ENCODE measurements around the gene SETD1A.

The SETD1A gene

DNA sequence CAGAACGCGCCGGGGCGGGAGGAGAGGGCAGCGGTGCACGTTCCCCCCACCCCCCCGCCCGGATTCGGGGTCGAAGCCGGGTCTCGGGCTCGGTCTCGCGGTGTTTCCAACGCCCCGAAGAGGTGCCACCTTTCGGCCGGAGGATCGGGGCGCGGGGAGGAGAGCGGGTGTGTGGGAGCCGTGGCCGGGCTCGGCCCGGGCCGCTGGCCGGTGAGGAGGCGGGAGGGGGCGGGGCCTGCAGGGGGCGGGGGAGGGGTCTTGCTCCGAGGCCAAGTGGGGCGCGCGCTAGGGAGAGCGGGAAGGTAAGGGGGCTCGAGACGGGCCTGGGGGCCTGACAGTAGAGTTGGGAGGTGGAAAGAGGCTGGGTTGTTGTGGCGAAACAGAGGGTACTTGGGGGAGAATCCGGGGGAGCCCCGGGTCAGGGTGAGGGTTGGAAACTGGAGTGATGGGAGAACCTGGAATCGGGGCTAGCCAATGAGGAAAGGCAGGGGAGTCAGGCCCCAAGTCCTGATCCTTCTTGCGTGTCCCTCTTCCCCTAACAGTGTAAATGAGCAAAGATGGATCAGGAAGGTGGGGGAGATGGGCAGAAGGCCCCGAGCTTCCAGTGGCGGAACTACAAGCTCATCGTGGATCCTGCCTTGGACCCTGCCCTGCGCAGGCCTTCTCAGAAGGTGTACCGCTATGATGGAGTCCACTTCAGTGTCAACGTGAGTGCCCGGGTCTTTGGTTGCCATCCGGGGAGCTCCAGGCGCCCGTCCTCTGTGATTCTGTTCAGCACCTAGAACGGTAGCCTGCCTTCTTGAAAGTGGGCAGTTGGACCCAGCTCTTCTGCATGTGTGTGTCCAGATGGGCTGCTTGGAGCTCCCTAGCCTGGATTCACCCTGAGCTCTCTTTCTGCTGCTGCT lies 873 bp downstream of the SETD1A start:
- TF ChIP-seq, protein P1, sequence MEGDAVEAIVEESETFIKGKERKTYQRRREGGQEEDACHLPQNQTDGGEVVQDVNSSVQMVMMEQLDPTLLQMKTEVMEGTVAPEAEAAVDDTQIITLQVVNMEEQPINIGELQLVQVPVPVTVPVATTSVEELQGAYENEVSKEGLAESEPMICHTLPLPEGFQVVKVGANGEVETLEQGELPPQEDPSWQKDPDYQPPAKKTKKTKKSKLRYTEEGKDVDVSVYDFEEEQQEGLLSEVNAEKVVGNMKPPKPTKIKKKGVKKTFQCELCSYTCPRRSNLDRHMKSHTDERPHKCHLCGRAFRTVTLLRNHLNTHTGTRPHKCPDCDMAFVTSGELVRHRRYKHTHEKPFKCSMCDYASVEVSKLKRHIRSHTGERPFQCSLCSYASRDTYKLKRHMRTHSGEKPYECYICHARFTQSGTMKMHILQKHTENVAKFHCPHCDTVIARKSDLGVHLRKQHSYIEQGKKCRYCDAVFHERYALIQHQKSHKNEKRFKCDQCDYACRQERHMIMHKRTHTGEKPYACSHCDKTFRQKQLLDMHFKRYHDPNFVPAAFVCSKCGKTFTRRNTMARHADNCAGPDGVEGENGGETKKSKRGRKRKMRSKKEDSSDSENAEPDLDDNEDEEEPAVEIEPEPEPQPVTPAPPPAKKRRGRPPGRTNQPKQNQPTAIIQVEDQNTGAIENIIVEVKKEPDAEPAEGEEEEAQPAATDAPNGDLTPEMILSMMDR (conservative IDR thresholded peaks at IDR 0.05), result no peak
- TF ChIP-seq ZFX (IDR thresholded peaks at IDR 0.05), result no peak
- peak overlapping the region; percentile 97 for H3K27ac ChIP-seq

DNA sequence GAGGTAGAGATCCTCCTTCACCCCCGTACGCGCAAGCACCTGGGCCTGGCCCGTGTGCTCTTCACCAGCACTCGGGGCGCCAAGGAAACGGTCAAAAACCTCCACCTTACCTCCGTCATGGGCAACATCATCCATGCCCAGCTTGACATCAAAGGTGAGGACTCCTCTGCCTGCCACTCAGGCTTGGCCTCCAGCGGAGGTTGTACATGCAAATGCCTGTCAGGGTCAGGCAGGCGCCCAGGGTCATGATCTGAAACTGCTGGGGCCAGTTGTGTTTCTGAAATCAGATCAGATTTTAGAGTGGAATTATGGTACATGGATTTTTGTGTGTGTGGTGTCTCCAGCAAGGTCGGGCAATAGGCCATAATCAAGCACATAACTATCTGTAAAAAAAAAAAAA lies 3.8 kb downstream of the SETD1A start:
- H3K27ac ChIP-seq, result no peak overlapping the region
- TF ChIP-seq, protein P1 (conservative IDR thresholded peaks at IDR 0.05), result no peak
- TF ChIP-seq ZFX (IDR thresholded peaks at IDR 0.05), result no peak

DNA sequence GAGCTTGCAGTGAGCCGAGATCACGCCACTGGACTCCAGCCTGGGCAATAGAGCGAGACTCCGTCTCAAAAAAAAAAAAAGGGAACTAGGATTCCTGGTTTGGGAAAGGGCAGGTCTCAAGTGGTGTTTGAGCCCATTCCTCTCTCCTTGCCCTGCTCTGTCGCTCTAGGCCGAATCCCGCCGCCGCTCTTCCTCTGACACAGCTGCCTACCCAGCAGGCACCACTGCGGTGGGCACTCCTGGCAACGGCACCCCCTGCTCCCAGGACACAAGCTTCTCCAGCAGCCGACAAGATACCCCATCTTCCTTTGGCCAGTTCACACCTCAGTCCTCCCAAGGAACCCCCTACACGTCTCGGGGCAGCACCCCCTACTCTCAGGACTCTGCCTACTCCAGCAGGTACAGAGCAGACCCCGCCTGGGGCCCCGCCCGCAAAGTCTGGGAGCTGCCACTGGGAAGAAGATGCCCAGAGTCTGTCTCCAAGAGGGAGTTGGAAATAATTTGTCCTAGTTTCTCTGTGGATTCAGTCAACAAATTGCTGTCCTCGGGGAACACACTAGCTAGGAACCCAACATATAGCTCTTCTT lies 6.5 kb downstream of the SETD1A start:
- no peak overlapping the region for H3K27ac ChIP-seq
- TF ChIP-seq, protein P1 (conservative IDR thresholded peaks at IDR 0.05), result no peak
- no peak for TF ChIP-seq ZFX (IDR thresholded peaks at IDR 0.05)

DNA sequence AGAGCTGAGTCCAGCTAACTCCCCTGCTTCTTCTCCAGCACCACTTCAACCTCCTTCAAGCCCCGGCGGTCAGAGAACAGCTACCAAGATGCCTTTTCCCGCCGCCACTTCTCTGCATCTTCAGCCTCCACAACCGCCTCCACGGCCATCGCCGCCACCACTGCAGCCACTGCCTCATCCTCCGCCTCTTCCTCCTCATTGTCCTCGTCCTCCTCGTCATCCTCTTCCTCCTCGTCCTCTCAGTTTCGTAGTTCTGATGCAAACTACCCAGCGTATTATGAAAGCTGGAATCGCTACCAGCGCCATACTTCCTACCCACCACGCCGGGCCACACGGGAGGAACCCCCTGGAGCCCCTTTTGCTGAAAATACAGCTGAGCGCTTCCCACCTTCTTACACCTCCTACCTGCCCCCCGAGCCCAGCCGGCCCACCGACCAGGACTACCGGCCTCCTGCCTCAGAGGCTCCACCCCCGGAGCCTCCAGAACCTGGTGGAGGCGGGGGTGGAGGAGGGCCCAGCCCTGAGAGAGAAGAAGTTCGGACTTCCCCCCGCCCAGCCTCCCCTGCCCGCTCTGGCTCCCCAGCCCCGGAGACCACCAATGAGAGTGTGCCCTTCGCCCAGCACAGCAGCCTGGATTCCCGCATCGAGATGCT lies 7.1 kb downstream of the SETD1A start:
- TF ChIP-seq, protein P1 (conservative IDR thresholded peaks at IDR 0.05), result no peak
- no peak for TF ChIP-seq ZFX (IDR thresholded peaks at IDR 0.05)
- H3K27ac ChIP-seq, result no peak overlapping the region

DNA sequence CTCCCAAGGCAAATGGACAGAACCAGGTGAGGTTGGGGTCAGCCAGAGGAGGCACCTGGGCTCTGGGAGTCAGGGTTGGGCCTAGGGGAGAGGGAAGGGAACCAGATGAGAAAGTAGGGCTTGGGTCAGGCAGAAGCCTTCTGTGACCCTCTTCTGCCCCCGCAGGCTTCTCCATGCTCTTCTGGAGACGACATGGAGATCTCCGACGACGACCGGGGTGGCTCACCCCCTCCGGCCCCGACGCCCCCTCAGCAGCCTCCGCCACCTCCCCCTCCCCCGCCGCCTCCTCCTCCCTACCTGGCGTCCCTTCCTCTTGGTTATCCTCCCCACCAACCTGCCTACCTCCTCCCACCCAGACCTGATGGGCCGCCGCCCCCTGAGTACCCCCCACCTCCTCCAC lies 7.9 kb downstream of the SETD1A start:
- TF ChIP-seq, protein P1 (conservative IDR thresholded peaks at IDR 0.05), result no peak
- no peak overlapping the region for H3K27ac ChIP-seq

DNA sequence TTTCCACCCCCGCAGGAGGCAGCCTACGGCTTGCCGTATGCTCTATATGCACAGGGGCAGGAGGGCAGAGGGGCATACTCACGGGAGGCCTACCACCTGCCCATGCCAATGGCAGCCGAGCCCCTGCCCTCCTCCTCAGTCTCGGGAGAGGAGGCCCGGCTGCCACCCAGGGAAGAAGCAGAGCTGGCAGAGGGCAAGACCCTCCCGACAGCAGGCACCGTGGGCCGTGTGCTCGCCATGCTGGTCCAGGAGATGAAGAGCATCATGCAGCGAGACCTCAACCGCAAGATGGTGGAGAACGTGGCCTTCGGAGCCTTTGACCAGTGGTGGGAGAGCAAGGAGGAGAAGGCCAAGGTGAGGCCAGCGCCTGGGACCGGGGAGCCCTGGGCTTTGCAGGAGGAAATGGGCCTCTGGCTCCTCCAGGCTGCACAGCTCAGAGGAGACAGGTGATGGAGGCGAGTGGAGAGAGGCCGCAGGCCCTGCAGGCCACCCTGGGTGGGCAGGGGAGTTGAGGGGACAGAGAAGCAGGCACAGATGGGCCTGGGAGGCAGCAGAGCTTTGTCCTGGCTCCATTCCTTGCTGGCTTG lies 8.6 kb downstream of the SETD1A start:
- TF ChIP-seq, protein P1 (conservative IDR thresholded peaks at IDR 0.05), result no peak
- TF ChIP-seq ZFX (IDR thresholded peaks at IDR 0.05), result no peak
- H3K27ac ChIP-seq, result no peak overlapping the region
